Left lobe of liver (tissue), 2 donors: Measurements from ENCODE around the gene GOLM1. TPM values are rescaled to one million over a fixed set of nuclear protein-coding genes. Genes with fewer than 3 reads are reported as not detected.
A peak's percentile ranks its signal among the peaks of the same experiment; 100 is the strongest.

Experiments used
- ATAC-seq: fragments of 200-7000 bp; cut with Tn5 transposase; one replicate; pipeline ENCODE4 v1.9.1; 2020; ENCODE audit warnings: mild to moderate bottlenecking, moderate library complexity
- DNase-seq: peaks from one replicate; pipeline ENCODE4 v3.0.0-alpha.2; 2020; ENCODE audit warnings: low spot score
- total RNA-seq: library from RNA; stranded (reverse); gene quantifications from one replicate; pipeline ENCODE4 v1.2.1, GENCODE V29; 2021
- donor health status: DM: no; HTN: no; CAD: no; lungs with moderate emphysema.
- donor health status: DM: no; HTN: yes; CAD: no.

GOLM1 gene
- total RNA-seq, 1 donor from 2014 or later: 5.7 TPM

DNA sequence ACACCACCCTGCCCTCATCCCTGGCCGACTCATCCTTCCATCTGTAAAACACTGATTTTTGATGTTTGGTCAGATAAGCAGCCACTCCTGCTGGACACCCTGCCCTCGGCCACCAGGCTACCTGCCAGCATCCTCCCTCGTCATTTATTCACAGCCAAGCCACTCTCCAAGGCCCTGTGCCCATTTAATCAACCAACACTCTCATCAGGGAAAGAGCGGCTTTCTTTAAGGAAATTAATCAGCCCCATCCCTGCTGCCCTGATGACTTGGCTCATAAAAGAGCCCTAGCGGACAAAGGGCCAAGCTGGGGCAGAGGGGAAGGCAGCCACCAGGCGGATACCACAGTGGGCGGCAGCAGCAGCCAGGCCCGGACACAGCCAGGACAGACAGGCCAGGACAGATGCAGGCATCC lies 52.4 kb downstream of the GOLM1 start:
- ATAC-seq: no peak
- no peak for DNase-seq

- ATAC-seq (no peak), DNase-seq (no peak)
These were observed 53.2 kb downstream of the GOLM1 start for GRCh38 chr9:86046071-86046636.

GRCh38 chr9:86045654-86046053 lies 53.7 kb downstream of the GOLM1 start:
- ATAC-seq (no peak), DNase-seq (no peak)

DNA sequence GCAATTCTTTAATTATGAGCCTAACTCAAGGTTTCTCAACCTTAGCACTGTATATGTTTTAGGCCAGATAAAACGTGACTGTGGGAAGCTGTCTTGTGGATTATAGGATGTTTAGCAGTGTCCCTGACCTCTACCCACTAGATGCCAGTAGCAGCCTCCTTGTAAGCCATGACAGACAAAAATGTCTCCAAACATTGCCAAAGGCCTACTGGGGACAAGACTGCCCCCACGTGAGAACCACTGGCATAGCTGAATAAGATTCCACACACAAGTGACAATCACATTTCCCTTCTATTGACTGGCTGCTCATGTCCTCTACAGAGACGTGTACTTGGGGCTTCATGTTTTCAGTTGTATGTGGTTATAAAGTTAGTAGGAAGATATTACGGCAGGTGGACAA lies 55.4 kb downstream of the GOLM1 start:
- DNase-seq (no peak), ATAC-seq (no peak)

GRCh38 chr9:86043586-86043985 lies 55.8 kb downstream of the GOLM1 start:
- ATAC-seq (no peak), DNase-seq (no peak)

GRCh38 chr9:86042199-86042978 lies 57.0 kb downstream of the GOLM1 start:
- DNase-seq (no peak), ATAC-seq (no peak)

- DNase-seq (no peak), ATAC-seq (peak; percentile 37)
These were observed 58.0 kb downstream of the GOLM1 start for GRCh38 chr9:86041311-86041741.

GRCh38 chr9:86040861-86041155 lies 58.5 kb downstream of the GOLM1 start:
- DNase-seq (no peak), ATAC-seq (no peak)

- DNase-seq (no peak), ATAC-seq (no peak)
These were observed 59.1 kb downstream of the GOLM1 start for GRCh38 chr9:86039991-86040860.

DNA sequence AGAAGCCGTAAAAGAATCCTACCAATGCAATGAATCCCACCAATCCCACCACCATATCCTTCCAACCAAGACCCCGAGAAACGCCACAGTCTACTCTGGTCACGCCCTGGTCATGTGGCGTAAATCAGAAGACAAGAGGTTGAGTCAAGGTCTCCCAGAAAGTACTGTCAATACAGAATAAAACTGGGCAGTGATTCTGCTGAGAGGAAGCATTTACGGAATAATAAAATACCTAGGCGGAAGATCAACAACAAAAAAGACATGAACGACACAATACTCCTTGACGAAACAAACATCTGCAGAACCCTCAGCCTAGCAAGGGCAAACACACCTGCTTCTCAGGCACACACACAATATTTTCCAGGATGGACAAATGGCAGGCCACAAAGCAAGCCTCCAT lies 62.8 kb downstream of the GOLM1 start:
- DNase-seq (no peak), ATAC-seq (no peak)

GRCh38 chr9:86035827-86036440 lies 63.4 kb downstream of the GOLM1 start:
- DNase-seq (no peak), ATAC-seq (no peak)

DNA sequence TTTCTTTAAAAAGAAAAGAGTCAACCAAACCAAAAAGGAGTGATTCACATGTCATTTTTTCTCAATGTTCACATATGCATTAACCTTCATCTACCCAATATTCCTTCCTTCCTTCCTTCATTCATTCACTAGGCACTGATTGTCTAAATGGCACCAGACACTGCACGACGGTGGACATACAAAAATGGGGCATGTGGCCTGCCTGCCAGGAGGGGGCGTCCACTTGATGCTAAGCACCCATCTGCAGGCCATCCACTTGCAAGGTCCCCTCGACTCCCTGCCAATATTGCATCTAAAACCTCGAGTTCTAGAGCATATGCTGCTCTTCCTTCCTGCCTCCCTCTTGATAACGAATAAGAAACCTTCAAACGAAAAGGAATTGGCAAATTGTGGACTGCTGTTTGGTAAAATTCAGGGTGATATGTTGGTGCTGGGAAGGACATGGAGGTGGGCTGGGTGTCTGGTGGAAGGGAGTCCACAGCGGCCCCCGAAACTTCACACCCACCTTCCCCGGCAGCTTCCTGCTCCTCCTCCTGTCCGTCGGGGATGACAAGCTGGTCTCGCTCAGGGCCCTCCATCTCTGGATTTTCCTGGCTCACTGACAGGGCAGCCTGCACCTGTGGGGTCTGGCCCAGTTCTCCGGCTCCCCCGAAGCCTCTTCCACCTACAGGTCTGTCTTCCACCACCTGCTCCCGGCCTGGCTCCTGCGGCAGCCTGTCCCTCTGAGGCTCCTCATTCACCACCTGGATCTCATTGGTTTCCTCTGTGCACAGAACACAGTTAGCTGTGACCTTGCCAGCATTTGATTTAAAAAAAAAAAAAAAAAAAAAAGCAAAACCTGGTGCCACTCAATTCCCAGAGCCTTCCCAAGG lies 64.3 kb downstream of the GOLM1 start:
- no peak for DNase-seq
- ATAC-seq: peak; percentile 49

DNA sequence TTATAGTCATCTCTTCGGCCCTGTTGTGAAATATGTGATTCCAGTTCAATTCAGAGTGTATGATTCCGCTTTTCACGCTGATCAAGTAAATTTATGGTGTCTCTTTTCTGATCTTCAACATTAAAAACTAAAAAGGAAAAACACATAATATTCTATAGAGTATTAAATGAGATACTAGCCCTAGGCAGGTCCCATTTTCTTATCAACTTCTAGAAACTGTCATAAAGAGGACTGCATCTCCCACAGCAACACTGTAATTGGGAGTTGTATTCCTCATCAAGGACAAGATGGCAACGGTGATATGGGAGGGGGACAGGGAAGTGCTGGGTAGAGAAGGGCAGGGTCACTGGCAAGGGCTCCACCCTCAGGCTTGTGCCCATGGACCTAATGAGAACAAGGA lies 71.6 kb downstream of the GOLM1 start:
- ATAC-seq (no peak), DNase-seq (no peak)

GRCh38 chr9:86022687-86023266 lies 76.6 kb downstream of the GOLM1 start:
- ATAC-seq (no peak), DNase-seq (no peak)

DNA sequence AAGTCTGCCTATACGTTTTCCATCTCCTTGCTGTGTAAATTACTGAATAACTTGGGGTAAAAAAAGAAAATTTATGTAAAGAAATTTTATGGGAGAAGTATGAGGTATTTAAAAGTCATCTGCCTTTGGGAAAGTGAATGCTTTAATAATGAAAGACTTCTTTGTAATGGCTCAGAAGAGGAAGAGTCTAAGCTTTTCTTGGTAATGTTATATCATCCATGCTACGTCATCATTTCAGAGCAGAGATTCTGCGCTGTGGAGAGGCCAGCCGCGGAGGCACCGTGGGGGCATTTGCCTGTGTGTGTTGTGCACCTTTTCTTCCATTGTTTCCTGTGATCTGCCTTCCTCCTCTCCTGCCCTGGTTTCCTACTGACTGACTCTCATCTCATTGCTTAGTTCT lies 78.2 kb downstream of the GOLM1 start:
- DNase-seq: no peak
- no peak for ATAC-seq

GRCh38 chr9:86020731-86021130 lies 78.6 kb downstream of the GOLM1 start:
- no peak for ATAC-seq
- no peak for DNase-seq

- no peak for DNase-seq
- no peak for ATAC-seq
These were observed 90.2 kb downstream of the GOLM1 start for GRCh38 chr9:86009133-86009532.

DNA sequence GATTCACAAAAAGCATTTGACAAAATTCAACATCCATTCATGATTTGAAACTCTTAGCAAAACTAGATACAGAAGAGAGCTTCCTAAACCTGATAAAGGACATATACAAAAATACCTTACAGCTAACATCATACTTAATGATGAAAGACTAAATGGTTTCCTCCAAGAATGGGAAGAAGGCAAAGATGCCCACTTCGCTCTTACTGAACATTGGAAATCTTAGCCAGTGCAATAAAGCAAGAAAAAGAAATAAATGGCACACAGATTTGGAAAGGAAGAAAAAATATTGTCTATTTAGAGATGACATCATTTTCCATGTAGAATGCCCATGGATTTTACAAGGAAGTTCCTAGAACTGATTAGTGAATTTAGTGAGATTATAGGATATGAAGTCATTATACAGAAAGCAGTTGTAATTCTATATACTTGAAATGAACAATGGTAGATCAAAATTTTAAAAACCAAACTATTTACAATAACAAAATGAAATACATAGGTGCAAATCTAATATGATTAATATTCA lies 94.0 kb downstream of the GOLM1 start:
- no peak for DNase-seq
- ATAC-seq: no peak

- DNase-seq (no peak), ATAC-seq (no peak)
These were observed 103.8 kb downstream of the GOLM1 start for GRCh38 chr9:85995599-85995998.

DNA sequence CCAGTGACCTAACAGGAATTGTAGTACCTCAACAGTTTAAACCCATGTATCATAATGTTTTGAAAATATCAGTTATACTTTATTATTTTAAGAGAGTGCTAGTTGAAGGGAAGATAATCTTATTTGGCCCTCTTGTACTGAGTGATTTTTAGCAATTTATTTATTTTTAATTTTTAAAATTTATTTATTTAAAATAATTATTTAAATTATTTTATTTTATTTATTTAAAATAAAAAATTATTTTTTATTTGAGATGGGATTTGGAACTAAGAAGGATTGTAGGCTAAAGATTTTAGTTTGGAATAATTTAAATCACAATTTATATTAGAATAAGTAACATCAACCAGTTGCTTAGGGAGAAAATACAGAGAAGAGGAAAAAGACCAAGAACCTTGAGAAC lies 104.3 kb downstream of the GOLM1 start:
- no peak for ATAC-seq
- no peak for DNase-seq
